Nephron progenitor cell (in vitro differentiated cells): Measurements from ENCODE around the gene ARID1A.

Experiments used
- DNase-seq: peaks from one replicate; pipeline ENCODE4 v3.0.0; 2021
- H3K27ac Mint-ChIP-seq: 2 replicates; pipeline ENCODE4 v1.8.0; 2021; ENCODE audit warnings: mild to moderate bottlenecking, moderate library complexity, mixed read lengths
- H3K27me3 Mint-ChIP-seq: 2 replicates; pipeline ENCODE4 v1.8.0; 2021; ENCODE audit warnings: mild to moderate bottlenecking, low read depth, mixed read lengths; ENCODE audit not compliant: poor library complexity
- H3K36me3 Mint-ChIP-seq: 2 replicates; pipeline ENCODE4 v1.8.0; 2021; ENCODE audit warnings: low read depth, mixed read lengths
- H3K4me1 Mint-ChIP-seq: 2 replicates; pipeline ENCODE4 v1.8.0; 2021; ENCODE audit warnings: mixed read lengths
- H3K4me3 Mint-ChIP-seq: 2 replicates; pipeline ENCODE4 v1.8.0; 2021; ENCODE audit warnings: mild to moderate bottlenecking, moderate library complexity, mixed read lengths
- H3K9me3 Mint-ChIP-seq: 2 replicates; pipeline ENCODE4 v1.8.0; 2021; ENCODE audit warnings: mild to moderate bottlenecking, moderate library complexity, mixed read lengths
- CTCF ChIP-seq: fragments of 200-600 bp; sonication (generic); IDR thresholded peaks from 2 replicates; pipeline ENCODE4 v1.5.0; 2021; ENCODE audit warnings: antibody characterized with exemption

Gene ARID1A

GRCh38 chr1:26697431-26697977, 1.7 kb downstream of the ARID1A start:
- no peaks in the 10 kb centered on the region for H3K9me3 Mint-ChIP-seq
- peaks cover 26% of the 10 kb centered on the region for H3K4me1 Mint-ChIP-seq
- H3K27me3 Mint-ChIP-seq = no peaks in the 10 kb centered on the region
- no peak overlapping the region for H3K4me3 Mint-ChIP-seq
- no peak for TF ChIP-seq CTCF
- peak overlapping the region; percentile 94 for H3K27ac Mint-ChIP-seq
- H3K36me3 Mint-ChIP-seq = no peaks in the 10 kb centered on the region
- DNase-seq = peak; percentile 14

GRCh38 chr1:26697978-26698849, 2.4 kb downstream of the ARID1A start:
- peak; percentile 21 for DNase-seq
- H3K27ac Mint-ChIP-seq = no peak overlapping the region
- no peaks in the 10 kb centered on the region for H3K9me3 Mint-ChIP-seq
- no peaks in the 10 kb centered on the region for H3K36me3 Mint-ChIP-seq
- no peaks in the 10 kb centered on the region for H3K27me3 Mint-ChIP-seq
- no peak overlapping the region for H3K4me3 Mint-ChIP-seq
- peaks cover 19% of the 10 kb centered on the region for H3K4me1 Mint-ChIP-seq
- TF ChIP-seq CTCF = no peak

- Mint-ChIP-seq H3K36me3 (peaks cover 4% of the 10 kb centered on the region), H3K4me3 (no peak overlapping the region), H3K4me1 (peaks cover 15% of the 10 kb centered on the region), H3K27ac (peak overlapping the region; percentile 27), H3K9me3 (no peaks in the 10 kb centered on the region), H3K27me3 (no peaks in the 10 kb centered on the region)
- DNase-seq = no peak
- TF ChIP-seq CTCF = no peak
Measured at GRCh38 chr1:26700711-26701110, 4.9 kb downstream of the ARID1A start.

- H3K4me1 Mint-ChIP-seq = peaks cover 22% of the 10 kb centered on the region
- no peak for TF ChIP-seq CTCF
Measured at GRCh38 chr1:26701266-26701994, 5.6 kb downstream of the ARID1A start.

GRCh38 chr1:26701995-26702679, 6.3 kb downstream of the ARID1A start:
- Mint-ChIP-seq H3K9me3 (no peaks in the 10 kb centered on the region), H3K27ac (no peak overlapping the region), H3K27me3 (no peaks in the 10 kb centered on the region), H3K4me1 (peaks cover 27% of the 10 kb centered on the region), H3K4me3 (no peak overlapping the region), H3K36me3 (peaks cover 11% of the 10 kb centered on the region)
- no peak for TF ChIP-seq CTCF
- no peak for DNase-seq

More at GRCh38 chr1:26701266-26701994, 5.6 kb downstream of the ARID1A start:
- Mint-ChIP-seq H3K4me3 (no peak overlapping the region), H3K9me3 (no peaks in the 10 kb centered on the region), H3K27me3 (no peaks in the 10 kb centered on the region), H3K36me3 (peaks cover 6% of the 10 kb centered on the region), H3K27ac (no peak overlapping the region)
- no peak for DNase-seq
